ENCODE data around the gene DUS4L. TPM values are rescaled to one million over a fixed set of nuclear protein-coding genes. Genes with fewer than 3 reads are reported as not detected.

DUS4L gene
- total RNA-seq, 2 experiments from 2014 or later, result 14.9 to 23.0 TPM

DNA sequence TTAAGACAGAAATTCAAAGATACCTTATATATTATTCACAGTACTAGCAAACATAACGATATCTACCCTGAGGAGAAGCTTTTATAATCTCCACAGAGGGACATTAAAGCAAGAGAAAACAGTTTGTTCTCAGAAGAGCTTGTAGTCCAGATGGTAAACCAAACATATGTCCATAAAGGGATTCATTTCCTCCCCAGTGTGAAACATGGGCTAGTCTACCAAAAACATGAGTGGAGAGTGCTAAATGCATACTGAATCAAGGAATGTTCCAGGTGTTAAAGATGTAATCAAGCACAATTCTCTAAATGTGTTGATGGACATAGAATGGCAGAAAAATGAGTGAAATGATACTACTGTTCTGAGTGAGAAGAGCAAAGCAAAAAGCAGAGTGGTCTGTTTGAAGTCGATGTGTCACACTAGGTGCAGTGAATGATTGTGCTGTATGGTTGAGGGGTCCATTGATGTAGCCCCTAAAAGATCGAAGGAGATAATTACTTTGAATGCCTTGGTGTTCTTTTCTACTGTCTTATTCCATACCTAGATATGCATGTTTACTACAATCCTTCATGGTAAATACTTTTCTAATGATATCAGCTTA is 41.5 kb downstream of the DUS4L start:
- CTCF ChIA-PET (ENCODE audit: unreplicated experiment), result no interaction called here
- H3K4me3 ChIP-seq (ENCODE audit: low read depth, low read length, poor library complexity, severe bottlenecking), result no peak overlapping the region
- no peak for TF ChIP-seq EZH2phosphoT487 (IDR thresholded peaks at IDR 0.05; ENCODE audit: borderline replicate concordance, low read depth, low read length)
- TF ChIP-seq, protein P1, sequence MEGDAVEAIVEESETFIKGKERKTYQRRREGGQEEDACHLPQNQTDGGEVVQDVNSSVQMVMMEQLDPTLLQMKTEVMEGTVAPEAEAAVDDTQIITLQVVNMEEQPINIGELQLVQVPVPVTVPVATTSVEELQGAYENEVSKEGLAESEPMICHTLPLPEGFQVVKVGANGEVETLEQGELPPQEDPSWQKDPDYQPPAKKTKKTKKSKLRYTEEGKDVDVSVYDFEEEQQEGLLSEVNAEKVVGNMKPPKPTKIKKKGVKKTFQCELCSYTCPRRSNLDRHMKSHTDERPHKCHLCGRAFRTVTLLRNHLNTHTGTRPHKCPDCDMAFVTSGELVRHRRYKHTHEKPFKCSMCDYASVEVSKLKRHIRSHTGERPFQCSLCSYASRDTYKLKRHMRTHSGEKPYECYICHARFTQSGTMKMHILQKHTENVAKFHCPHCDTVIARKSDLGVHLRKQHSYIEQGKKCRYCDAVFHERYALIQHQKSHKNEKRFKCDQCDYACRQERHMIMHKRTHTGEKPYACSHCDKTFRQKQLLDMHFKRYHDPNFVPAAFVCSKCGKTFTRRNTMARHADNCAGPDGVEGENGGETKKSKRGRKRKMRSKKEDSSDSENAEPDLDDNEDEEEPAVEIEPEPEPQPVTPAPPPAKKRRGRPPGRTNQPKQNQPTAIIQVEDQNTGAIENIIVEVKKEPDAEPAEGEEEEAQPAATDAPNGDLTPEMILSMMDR (conservative IDR thresholded peaks at IDR 0.05; ENCODE audit: low read length), result no peak

DNA sequence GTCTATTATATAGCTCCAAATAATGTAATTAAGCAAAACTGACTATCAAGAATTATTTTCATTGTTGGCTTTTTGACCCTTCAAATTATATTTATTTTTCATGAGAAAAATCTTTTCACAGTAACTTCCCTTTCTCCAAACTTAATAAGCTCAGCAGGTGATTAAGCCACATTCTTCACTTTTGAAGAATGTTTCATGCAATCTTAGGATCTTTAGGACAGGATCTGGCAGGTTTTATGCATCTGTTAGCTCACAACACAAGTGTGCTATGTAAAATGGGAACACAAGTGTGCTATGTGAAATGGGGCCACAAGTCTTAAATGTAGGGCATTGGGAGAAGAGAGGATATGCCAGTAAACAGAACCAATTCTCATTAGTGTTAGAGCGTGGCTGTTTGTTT is 42.5 kb downstream of the DUS4L start:
- no peak overlapping the region for H3K4me2 ChIP-seq (ENCODE audit: low read length)
- H4K20me1 ChIP-seq (ENCODE audit: insufficient read depth, low read length), result no peaks in the 10 kb centered on the region
- H3K79me2 ChIP-seq (ENCODE audit: insufficient read depth, low read depth, low read length), result no peaks in the 10 kb centered on the region
- no peaks in the 10 kb centered on the region for H3K4me1 ChIP-seq (ENCODE audit: insufficient read depth, low read length, poor library complexity, severe bottlenecking)
- POLR2A ChIA-PET, result interaction anchor here (0.6 to 1.9 kb wide), 8 partner anchors 8 to 137 kb away, joined by 3 to 8 read pairs (median 4); no protein-coding TSS in a partner anchor
- no peaks in the 10 kb centered on the region for H3K9me2 ChIP-seq (ENCODE audit: insufficient read depth, low read length)
- no peak overlapping the region for H3K4me3 ChIP-seq (ENCODE audit: low read depth, low read length, poor library complexity, severe bottlenecking)
- H2AFZ ChIP-seq (ENCODE audit: low read length), result no peak overlapping the region
- no peak for DNase-seq (ENCODE audit: low spot score)
- H3K36me3 ChIP-seq (ENCODE audit: insufficient read depth, low read length), result peaks cover 4% of the 10 kb centered on the region; the same call in 1 of the 2 replicates
- BruUV-seq (replicated peaks), result no TSS peak
- CTCF ChIA-PET (ENCODE audit: unreplicated experiment), result no interaction called here
- intact Hi-C loops (cut with micrococcal nuclease; ENCODE audit: unreplicated experiment), result no loop called here
- no peaks in the 10 kb centered on the region for H3K9me3 ChIP-seq (ENCODE audit: low read length)
- no peak overlapping the region for H3K27ac ChIP-seq (ENCODE audit: low read depth, low read length, poor library complexity, severe bottlenecking)
- no peak for TF ChIP-seq EZH2phosphoT487 (IDR thresholded peaks at IDR 0.05; ENCODE audit: borderline replicate concordance, low read depth, low read length)
- TF ChIP-seq, protein P1 (conservative IDR thresholded peaks at IDR 0.05; ENCODE audit: low read length), result no peak

More for the DNA sequence above, 41.5 kb downstream of the DUS4L start:
- POLR2A ChIA-PET, result interaction anchor here (0.6 to 1.9 kb wide), 10 partner anchors 7 to 69 kb away, joined by 3 to 8 read pairs (median 5); partner anchors contain the start of gene BCAP29
- intact Hi-C loops (cut with micrococcal nuclease; ENCODE audit: unreplicated experiment), result no loop called here
- H3K79me2 ChIP-seq (ENCODE audit: insufficient read depth, low read depth, low read length), result no peaks in the 10 kb centered on the region
- H4K20me1 ChIP-seq (ENCODE audit: insufficient read depth, low read length), result no peaks in the 10 kb centered on the region
- no peak overlapping the region for H3K4me2 ChIP-seq (ENCODE audit: low read length)
- H3K36me3 ChIP-seq (ENCODE audit: insufficient read depth, low read length), result peaks cover 4% of the 10 kb centered on the region; the same call in 1 of the 2 replicates
- DNase-seq (ENCODE audit: low spot score), result no peak
- H3K27ac ChIP-seq (ENCODE audit: low read depth, low read length, poor library complexity, severe bottlenecking), result no peak overlapping the region
- BruUV-seq (replicated peaks), result no TSS peak
- H3K9me2 ChIP-seq (ENCODE audit: insufficient read depth, low read length), result no peaks in the 10 kb centered on the region
- no peaks in the 10 kb centered on the region for H3K4me1 ChIP-seq (ENCODE audit: insufficient read depth, low read length, poor library complexity, severe bottlenecking)
- H3K9me3 ChIP-seq (ENCODE audit: low read length), result no peaks in the 10 kb centered on the region
- no peak overlapping the region for H2AFZ ChIP-seq (ENCODE audit: low read length)

DNA sequence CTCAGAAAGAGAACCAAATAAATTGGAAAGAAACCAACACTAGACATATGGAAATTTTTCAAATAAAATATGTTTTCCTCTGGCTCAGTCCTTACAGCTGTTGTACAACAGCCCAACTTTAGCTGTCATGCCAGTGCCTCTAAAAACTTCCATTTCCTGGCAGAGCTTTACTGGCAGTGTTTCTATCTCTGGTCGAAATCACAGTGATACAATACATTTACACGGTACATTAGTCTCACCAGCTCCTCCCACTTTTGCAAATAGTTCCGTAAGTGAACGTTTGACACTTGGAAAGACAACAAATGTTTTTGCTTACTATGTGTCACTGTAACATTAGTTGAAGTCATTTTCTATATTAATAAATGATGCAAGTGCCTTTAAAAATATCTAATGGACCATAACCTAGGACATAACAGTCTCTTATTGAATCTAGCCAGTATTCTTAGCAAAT is 46.1 kb downstream of the DUS4L start:
- POLR2A ChIA-PET, result interaction anchor here (0.7 to 0.9 kb wide), 3 partner anchors 10 to 68 kb away, joined by 3 read pairs; no protein-coding TSS in a partner anchor
- no peak for DNase-seq (ENCODE audit: low spot score)
- no TSS peak for BruUV-seq (replicated peaks)
- Histone ChIP-seq H3K9me3 (ENCODE audit: low read length) (no peaks in the 10 kb centered on the region), H3K9me2 (ENCODE audit: insufficient read depth, low read length) (no peaks in the 10 kb centered on the region), H3K79me2 (ENCODE audit: insufficient read depth, low read depth, low read length) (no peaks in the 10 kb centered on the region), H3K4me2 (ENCODE audit: low read length) (no peak overlapping the region), H3K4me3 (ENCODE audit: low read depth, low read length, poor library complexity, severe bottlenecking) (no peak overlapping the region), H3K27ac (ENCODE audit: low read depth, low read length, poor library complexity, severe bottlenecking) (no peak overlapping the region), H3K4me1 (ENCODE audit: insufficient read depth, low read length, poor library complexity, severe bottlenecking) (no peaks in the 10 kb centered on the region), H4K20me1 (ENCODE audit: insufficient read depth, low read length) (no peaks in the 10 kb centered on the region), H3K36me3 (ENCODE audit: insufficient read depth, low read length) (peaks cover 5% of the 10 kb centered on the region), H2AFZ (ENCODE audit: low read length) (no peak overlapping the region)
- TF ChIP-seq, protein P1 (conservative IDR thresholded peaks at IDR 0.05; ENCODE audit: low read length), result no peak
- TF ChIP-seq EZH2phosphoT487 (IDR thresholded peaks at IDR 0.05; ENCODE audit: borderline replicate concordance, low read depth, low read length), result no peak
- intact Hi-C loops (cut with micrococcal nuclease; ENCODE audit: unreplicated experiment), result no loop called here
- CTCF ChIA-PET (ENCODE audit: unreplicated experiment), result interaction anchor here (1.2 kb wide), 1 partner anchor 28 kb away, joined by 3 read pairs; no protein-coding TSS in a partner anchor
